Type B pancreatic cell (in vitro differentiated cells): ENCODE measurements around the gene SZT2. TPM values are rescaled to one million over a fixed set of nuclear protein-coding genes. Genes with fewer than 3 reads are reported as not detected.
A peak's percentile ranks its signal among the peaks of the same experiment; 100 is the strongest.
"Not testable (repeated sequence)": the region's sequence is repeated elsewhere in the genome, so short reads cannot be mapped to it uniquely, and the experiment has no call there.

Source experiments
- DNase-seq: peaks from one replicate; pipeline ENCODE4 v3.0.0; 2021; ENCODE audit warnings: mixed read lengths; ENCODE audit not compliant: unreplicated experiment; ENCODE audit errors: extremely low spot score
- H3K27ac Mint-ChIP-seq: 2 replicates; pipeline ENCODE4 v1.8.0; 2021; ENCODE audit warnings: mild to moderate bottlenecking, mixed read lengths
- H3K27me3 Mint-ChIP-seq: 2 replicates; pipeline ENCODE4 v1.8.0; 2021; ENCODE audit warnings: mixed read lengths
- H3K36me3 Mint-ChIP-seq: 2 replicates; pipeline ENCODE4 v1.8.0; 2021; ENCODE audit warnings: mixed read lengths
- H3K4me1 Mint-ChIP-seq: one replicate; pipeline ENCODE4 v1.8.0; 2021; ENCODE audit warnings: mixed read lengths; ENCODE audit not compliant: unreplicated experiment
- H3K4me3 Mint-ChIP-seq: 2 replicates; pipeline ENCODE4 v1.8.0; 2021; ENCODE audit warnings: mild to moderate bottlenecking, mixed read lengths
- H3K9me3 Mint-ChIP-seq: 2 replicates; pipeline ENCODE4 v1.8.0; 2021; ENCODE audit warnings: mixed read lengths
- total RNA-seq: library from RNA; stranded (reverse); gene quantifications from 2 replicates; pipeline ENCODE4 v1.2.1, GENCODE V29; 2021; ENCODE audit warnings: low replicate concordance
- TF ChIP-seq, protein P1 (sequence below): fragments of 200-600 bp; sonication (generic); conservative IDR thresholded peaks from 2 replicates; pipeline ENCODE4 v1.5.0; 2021; ENCODE audit warnings: antibody characterized with exemption, mild to moderate bottlenecking

Gene SZT2
- total RNA-seq, 1 donor from 2014 or later: 65.7 TPM

DNA sequence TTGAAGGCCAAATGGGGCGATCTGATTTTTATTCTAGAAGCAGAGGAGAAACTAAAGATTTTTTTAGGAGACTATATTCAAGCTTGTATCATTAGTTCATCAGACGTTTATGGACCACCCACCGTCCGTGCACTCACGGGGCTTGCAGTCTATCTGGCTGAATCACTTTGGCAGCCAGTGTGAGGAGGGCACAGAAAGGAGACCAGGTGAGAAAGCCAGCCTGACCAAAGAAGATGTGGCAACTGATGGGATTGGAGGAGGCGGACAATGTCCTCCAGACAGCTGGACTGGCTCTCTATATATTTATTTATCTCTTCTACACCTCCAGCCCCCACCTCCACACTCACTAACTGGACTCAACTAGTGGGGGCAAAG is 21.1 kb upstream of the SZT2 start:
- no peaks in the 10 kb centered on the region for H3K27me3 Mint-ChIP-seq
- H3K4me1 Mint-ChIP-seq: peaks cover 22% of the 10 kb centered on the region

DNA sequence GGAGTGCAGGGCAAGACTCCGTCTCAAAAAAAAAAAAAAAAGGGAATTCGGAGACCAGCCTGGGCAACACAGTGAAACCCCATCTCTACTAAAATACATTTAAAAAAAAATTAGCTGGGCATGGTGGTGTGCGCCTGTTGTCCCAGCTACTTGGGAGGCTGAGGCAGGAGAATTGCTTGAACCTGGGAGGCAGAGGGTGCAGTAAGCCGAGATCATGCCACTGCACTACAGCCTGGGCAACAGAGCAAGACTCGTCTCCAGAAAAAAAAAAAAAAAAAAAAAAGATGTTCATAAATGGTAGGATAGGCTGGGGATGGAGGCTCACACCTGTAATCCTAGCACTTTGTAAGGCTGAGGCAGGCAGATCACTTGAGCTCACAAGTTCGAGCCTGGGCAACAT is 19.9 kb upstream of the SZT2 start:
- H3K4me3 Mint-ChIP-seq, H3K27ac Mint-ChIP-seq, H3K27me3 Mint-ChIP-seq, H3K9me3 Mint-ChIP-seq, DNase-seq: not testable (repeated sequence)
- peaks cover 22% of the 10 kb centered on the region for H3K4me1 Mint-ChIP-seq
- peaks cover 13% of the 10 kb centered on the region for H3K36me3 Mint-ChIP-seq

More for the DNA sequence above, 21.1 kb upstream of the SZT2 start:
- no peak for DNase-seq
- TF ChIP-seq, protein P1, sequence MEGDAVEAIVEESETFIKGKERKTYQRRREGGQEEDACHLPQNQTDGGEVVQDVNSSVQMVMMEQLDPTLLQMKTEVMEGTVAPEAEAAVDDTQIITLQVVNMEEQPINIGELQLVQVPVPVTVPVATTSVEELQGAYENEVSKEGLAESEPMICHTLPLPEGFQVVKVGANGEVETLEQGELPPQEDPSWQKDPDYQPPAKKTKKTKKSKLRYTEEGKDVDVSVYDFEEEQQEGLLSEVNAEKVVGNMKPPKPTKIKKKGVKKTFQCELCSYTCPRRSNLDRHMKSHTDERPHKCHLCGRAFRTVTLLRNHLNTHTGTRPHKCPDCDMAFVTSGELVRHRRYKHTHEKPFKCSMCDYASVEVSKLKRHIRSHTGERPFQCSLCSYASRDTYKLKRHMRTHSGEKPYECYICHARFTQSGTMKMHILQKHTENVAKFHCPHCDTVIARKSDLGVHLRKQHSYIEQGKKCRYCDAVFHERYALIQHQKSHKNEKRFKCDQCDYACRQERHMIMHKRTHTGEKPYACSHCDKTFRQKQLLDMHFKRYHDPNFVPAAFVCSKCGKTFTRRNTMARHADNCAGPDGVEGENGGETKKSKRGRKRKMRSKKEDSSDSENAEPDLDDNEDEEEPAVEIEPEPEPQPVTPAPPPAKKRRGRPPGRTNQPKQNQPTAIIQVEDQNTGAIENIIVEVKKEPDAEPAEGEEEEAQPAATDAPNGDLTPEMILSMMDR: no peak
- Mint-ChIP-seq H3K9me3 (no peaks in the 10 kb centered on the region), H3K4me3 (peak overlapping the region; percentile 88), H3K27ac (peak overlapping the region; percentile 90), H3K36me3 (peaks cover 23% of the 10 kb centered on the region)

DNA sequence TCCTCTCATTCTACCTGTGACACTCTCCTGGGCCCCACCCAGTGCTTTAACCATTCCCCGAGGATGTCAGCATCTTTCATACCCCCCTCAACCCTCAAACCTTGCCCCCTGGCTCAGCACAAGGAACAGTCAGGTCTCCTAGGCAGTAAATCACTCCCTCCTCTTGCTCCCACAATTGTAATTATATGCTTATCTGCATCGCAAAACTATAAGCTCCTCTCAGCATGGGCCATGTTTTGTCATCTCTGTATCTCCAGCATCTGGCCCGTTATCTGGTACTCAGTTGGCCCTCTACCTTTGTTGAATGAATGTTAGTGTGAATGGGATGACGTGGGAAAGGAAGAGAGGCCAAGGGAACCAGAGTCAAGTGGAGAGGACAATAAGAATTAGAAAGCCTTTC is 19.1 kb upstream of the SZT2 start:
- TF ChIP-seq, protein P1: no peak
- Mint-ChIP-seq H3K36me3 (peaks cover 7% of the 10 kb centered on the region), H3K9me3 (no peaks in the 10 kb centered on the region), H3K27me3 (no peaks in the 10 kb centered on the region), H3K4me3 (peak overlapping the region; percentile 30), H3K4me1 (peaks cover 16% of the 10 kb centered on the region), H3K27ac (no peak overlapping the region)
- no peak for DNase-seq

DNA sequence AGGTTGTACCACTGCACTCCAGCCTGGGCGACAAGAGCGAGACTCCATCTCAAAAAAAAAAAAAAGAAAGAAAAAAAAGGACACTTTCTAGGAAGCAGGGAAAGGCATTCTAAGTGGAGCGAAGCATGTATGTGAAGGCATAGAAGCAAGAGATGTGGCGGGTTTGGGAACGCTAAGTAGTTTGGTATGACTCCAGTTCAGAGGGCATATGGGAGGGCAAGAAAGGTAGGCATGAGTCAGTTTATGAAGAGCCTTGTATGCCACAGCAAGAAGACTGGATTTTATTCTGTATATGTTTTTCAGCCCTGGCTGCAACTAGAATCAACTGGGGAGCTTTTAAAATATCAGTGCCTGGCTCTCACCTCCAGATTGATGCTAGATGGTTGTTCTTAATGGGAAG is 17.5 kb upstream of the SZT2 start:
- peaks cover 12% of the 10 kb centered on the region for H3K4me1 Mint-ChIP-seq
- no peak overlapping the region for H3K27ac Mint-ChIP-seq
- H3K36me3 Mint-ChIP-seq: no peaks in the 10 kb centered on the region
- H3K9me3 Mint-ChIP-seq: no peaks in the 10 kb centered on the region
- H3K27me3 Mint-ChIP-seq: no peaks in the 10 kb centered on the region
- H3K4me3 Mint-ChIP-seq: no peak overlapping the region
- no peak for DNase-seq
- TF ChIP-seq, protein P1: no peak

DNA sequence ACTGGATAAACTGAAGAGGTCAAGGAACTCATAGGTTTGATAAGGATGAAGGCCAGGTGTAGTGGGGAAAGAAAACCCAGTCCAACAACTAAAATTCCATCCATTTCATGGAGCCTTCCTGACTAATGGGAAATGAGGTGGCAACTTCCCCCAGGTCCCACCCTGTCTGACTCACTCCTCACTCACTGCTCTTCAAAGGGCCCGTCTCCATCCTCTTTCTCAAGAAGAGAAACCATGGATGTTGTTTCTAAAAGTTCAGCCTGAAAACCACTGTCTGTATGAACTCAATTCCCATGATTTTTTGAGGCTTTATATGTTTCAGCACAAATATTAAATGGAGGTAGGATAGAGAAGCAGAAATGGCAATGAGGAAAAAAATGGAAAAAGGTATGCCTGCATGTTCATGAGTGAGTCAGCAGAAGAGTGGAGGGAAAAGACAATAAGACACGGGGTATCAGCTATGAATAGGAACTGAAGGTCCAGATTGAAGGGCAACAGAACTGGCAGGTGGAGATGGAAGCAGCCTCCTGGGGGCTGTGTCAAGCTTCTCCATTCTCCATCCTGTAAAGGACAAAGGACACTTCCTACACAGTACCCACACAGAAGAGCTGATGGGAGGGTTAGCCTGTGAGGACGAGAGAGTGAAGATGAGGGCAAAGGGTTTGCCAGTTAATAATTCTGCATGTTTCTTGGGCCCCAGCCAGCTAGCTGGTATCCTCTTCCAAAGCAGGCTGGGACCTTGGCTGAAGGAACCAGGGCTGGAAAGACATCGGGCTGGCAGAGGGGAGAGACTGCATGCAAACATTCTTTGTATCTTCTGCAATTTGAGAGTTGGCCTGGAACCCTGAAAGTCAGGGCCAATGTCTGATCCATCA is 16.4 kb upstream of the SZT2 start:
- Mint-ChIP-seq H3K9me3 (no peaks in the 10 kb centered on the region), H3K27ac (no peak overlapping the region), H3K4me3 (no peak overlapping the region), H3K4me1 (peaks cover 12% of the 10 kb centered on the region), H3K36me3 (no peaks in the 10 kb centered on the region), H3K27me3 (no peaks in the 10 kb centered on the region)
- DNase-seq: no peak
- TF ChIP-seq, protein P1: no peak

DNA sequence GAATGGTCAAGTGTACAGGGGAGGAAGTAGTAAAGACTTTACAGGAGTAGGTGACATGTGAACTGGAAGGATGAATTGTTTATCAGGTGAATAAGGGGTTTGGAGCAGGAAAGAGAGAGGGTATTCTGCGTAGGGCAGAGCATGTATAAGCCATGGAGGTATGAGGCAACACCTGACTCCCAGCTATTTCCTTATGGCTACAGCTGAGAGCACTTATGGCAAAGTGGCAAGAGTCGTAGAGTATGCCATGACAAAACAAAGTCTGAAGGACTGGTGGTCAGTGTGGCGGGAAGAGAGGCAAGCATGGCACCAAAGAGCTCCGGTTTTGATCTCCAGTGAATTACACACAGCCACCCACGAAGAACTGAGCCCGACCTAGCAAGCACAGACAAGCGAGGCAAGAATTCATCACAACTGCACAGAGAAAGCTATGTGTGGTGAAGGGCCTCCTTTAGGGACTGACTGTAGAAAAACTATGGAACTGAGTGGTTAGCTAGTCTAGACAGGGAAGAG is 12.9 kb upstream of the SZT2 start:
- Mint-ChIP-seq H3K36me3 (peaks cover 11% of the 10 kb centered on the region), H3K27ac (no peak overlapping the region), H3K9me3 (no peaks in the 10 kb centered on the region), H3K4me1 (peaks cover 5% of the 10 kb centered on the region), H3K4me3 (no peak overlapping the region), H3K27me3 (no peaks in the 10 kb centered on the region)
- TF ChIP-seq, protein P1: no peak
- no peak for DNase-seq
